ENCODE measurements around the gene SREBF2.

SREBF2 gene

GRCh38 chr22:41917375-41917902 is 84.5 kb downstream of the SREBF2 start:
- TF ChIP-seq MYC (IDR thresholded peaks at IDR 0.05; ENCODE audit: low read depth, low read length): no peak
- TF ChIP-seq MAX (IDR thresholded peaks at IDR 0.05; ENCODE audit: low read depth, low read length): no peak
- no peak for TF ChIP-seq CTCF (IDR thresholded peaks at IDR 0.05; ENCODE audit: low read depth, low read length)
- TF ChIP-seq POLR2A (IDR thresholded peaks at IDR 0.05; ENCODE audit: extremely low read depth, insufficient read length): no peak
- no peak for DNase-seq (ENCODE audit: low read depth)
- no peak overlapping the region for H3K4me3 ChIP-seq (ENCODE audit: low read depth, low read length)

GRCh38 chr22:41917903-41918791 is 85.2 kb downstream of the SREBF2 start:
- no peak overlapping the region for H3K4me3 ChIP-seq (ENCODE audit: low read depth, low read length)
- peak; percentile 73 for DNase-seq (ENCODE audit: low read depth)
- TF ChIP-seq CTCF (IDR thresholded peaks at IDR 0.05; ENCODE audit: low read depth, low read length) (no peak), POLR2A (IDR thresholded peaks at IDR 0.05; ENCODE audit: extremely low read depth, insufficient read length) (no peak), MYC (IDR thresholded peaks at IDR 0.05; ENCODE audit: low read depth, low read length) (no peak), MAX (IDR thresholded peaks at IDR 0.05; ENCODE audit: low read depth, low read length) (no peak)

GRCh38 chr22:41919357-41920224 is 86.7 kb downstream of the SREBF2 start:
- peak; percentile 78 for DNase-seq (ENCODE audit: low read depth)
- no peak overlapping the region for H3K4me3 ChIP-seq (ENCODE audit: low read depth, low read length)
- TF ChIP-seq MAX (IDR thresholded peaks at IDR 0.05; ENCODE audit: low read depth, low read length) (no peak), POLR2A (IDR thresholded peaks at IDR 0.05; ENCODE audit: extremely low read depth, insufficient read length) (no peak), MYC (IDR thresholded peaks at IDR 0.05; ENCODE audit: low read depth, low read length) (no peak), CTCF (IDR thresholded peaks at IDR 0.05; ENCODE audit: low read depth, low read length) (no peak)

- H3K4me3 ChIP-seq (ENCODE audit: low read depth, low read length): no peak overlapping the region
- no peak for DNase-seq (ENCODE audit: low read depth)
- TF ChIP-seq MYC (IDR thresholded peaks at IDR 0.05; ENCODE audit: low read depth, low read length) (no peak), CTCF (IDR thresholded peaks at IDR 0.05; ENCODE audit: low read depth, low read length) (no peak), POLR2A (IDR thresholded peaks at IDR 0.05; ENCODE audit: extremely low read depth, insufficient read length) (no peak), MAX (IDR thresholded peaks at IDR 0.05; ENCODE audit: low read depth, low read length) (no peak)
Measured at GRCh38 chr22:41920271-41920976, 87.5 kb downstream of the SREBF2 start.

GRCh38 chr22:41922328-41922727 is 89.4 kb downstream of the SREBF2 start:
- TF ChIP-seq MYC (IDR thresholded peaks at IDR 0.05; ENCODE audit: low read depth, low read length) (no peak), POLR2A (IDR thresholded peaks at IDR 0.05; ENCODE audit: extremely low read depth, insufficient read length) (no peak), MAX (IDR thresholded peaks at IDR 0.05; ENCODE audit: low read depth, low read length) (no peak), CTCF (IDR thresholded peaks at IDR 0.05; ENCODE audit: low read depth, low read length) (no peak)
- H3K4me3 ChIP-seq (ENCODE audit: low read depth, low read length): no peak overlapping the region

More at GRCh38 chr22:41922328-41922727, 89.4 kb downstream of the SREBF2 start:
- DNase-seq (ENCODE audit: low read depth): no peak
